Testis (tissue), 3 donors: ENCODE measurements around the gene SLC7A14. TPM values are rescaled to one million over a fixed set of nuclear protein-coding genes. Genes with fewer than 3 reads are reported as not detected.

ENCODE experiments used
- DNase-seq: peaks from one replicate; pipeline ENCODE4 v3.0.0-alpha.2; 2019
- H3K27ac ChIP-seq, 2 donors: fragments of 200-600 bp; sonication (generic); one replicate each; pipeline ENCODE4 v1.5.1; 2019
- H3K27me3 ChIP-seq: fragments of 200-600 bp; sonication (generic); one replicate; pipeline ENCODE4 v1.5.1; 2019
- H3K36me3 ChIP-seq: fragments of 200-600 bp; sonication (generic); one replicate; pipeline ENCODE4 v1.5.1; 2017; ENCODE audit warnings: low read depth; ENCODE audit errors: missing control alignments
- H3K4me1 ChIP-seq: fragments of 200-600 bp; sonication (generic); one replicate; pipeline ENCODE4 v1.5.1; 2019
- H3K4me3 ChIP-seq, 2 donors: fragments of 200-600 bp; sonication (generic); one replicate each; pipeline ENCODE4 v1.5.1; 2017 to 2019
- H3K9me3 ChIP-seq: fragments of 200-600 bp; sonication (generic); one replicate; pipeline ENCODE4 v1.5.1; 2017
- POLR2A ChIP-seq: fragments of 450-650 bp; IDR thresholded peaks from one replicate; pipeline ENCODE4 v1.6.1; 2017; ENCODE audit warnings: antibody characterized with exemption, mild to moderate bottlenecking, moderate library complexity
- WGBS, 2 donors: methylation state at CpG; one replicate each; pipeline ENCODE4 v1.1.5; 2018; 5-methylcytosine and 5-hydroxymethylcytosine counted together
- intact Hi-C: fragments of 100-400 bp; cut with DNase I; formaldehyde crosslinking; loops from one replicate; pipeline ENCODE4 v1.15.1; 2023; ENCODE audit warnings: low total_unique reads
- polyA plus RNA-seq: library from polyadenylated mRNA; stranded (reverse); fragments of 350-450 nt; fragmentation: Illumina TruSeq; extraction: RNeasy Lipid Tissue Mini Kit (QIAGEN cat#74804); gene quantifications from one replicate; pipeline ENCODE4 v1.2.3, GENCODE V29; 2014; ENCODE audit warnings: low read depth, low replicate concordance; ENCODE audit not compliant: insufficient read depth
- total RNA-seq, 2 donors: library from RNA; depleted of rRNA; stranded (reverse); fragments of >200 nt; gene quantifications; one replicate each; pipeline ENCODE4 v1.2.3, GENCODE V29; 2016
- TF ChIP-seq, protein P1 (sequence below), 3 experiments: fragments of 450-650 bp in 2 of 3; fragments of 200-600 bp in 1 of 3; sonication (generic) in 1 of 3; IDR thresholded peaks; one replicate each; pipeline ENCODE4 v1.5.1; 2016 to 2019; ENCODE audit warnings: antibody characterized with exemption in 3 of 3, mild to moderate bottlenecking in 2 of 3, moderate library complexity in 1 of 3

The SLC7A14 gene
- total and polyA plus RNA-seq, 3 donors from 2014 or later = 0.15 to 0.31 (median 0.24) TPM

GRCh38 chr3:170529346-170529745 is 56.5 kb downstream of the SLC7A14 start:
- Histone ChIP-seq H3K27ac (no peak overlapping the region), H3K4me1 (no peaks in the 10 kb centered on the region), H3K27me3 (no peaks in the 10 kb centered on the region), H3K36me3 (no peaks in the 10 kb centered on the region), H3K4me3 (no peak overlapping the region), H3K9me3 (no peaks in the 10 kb centered on the region)
- TF ChIP-seq, protein P1, sequence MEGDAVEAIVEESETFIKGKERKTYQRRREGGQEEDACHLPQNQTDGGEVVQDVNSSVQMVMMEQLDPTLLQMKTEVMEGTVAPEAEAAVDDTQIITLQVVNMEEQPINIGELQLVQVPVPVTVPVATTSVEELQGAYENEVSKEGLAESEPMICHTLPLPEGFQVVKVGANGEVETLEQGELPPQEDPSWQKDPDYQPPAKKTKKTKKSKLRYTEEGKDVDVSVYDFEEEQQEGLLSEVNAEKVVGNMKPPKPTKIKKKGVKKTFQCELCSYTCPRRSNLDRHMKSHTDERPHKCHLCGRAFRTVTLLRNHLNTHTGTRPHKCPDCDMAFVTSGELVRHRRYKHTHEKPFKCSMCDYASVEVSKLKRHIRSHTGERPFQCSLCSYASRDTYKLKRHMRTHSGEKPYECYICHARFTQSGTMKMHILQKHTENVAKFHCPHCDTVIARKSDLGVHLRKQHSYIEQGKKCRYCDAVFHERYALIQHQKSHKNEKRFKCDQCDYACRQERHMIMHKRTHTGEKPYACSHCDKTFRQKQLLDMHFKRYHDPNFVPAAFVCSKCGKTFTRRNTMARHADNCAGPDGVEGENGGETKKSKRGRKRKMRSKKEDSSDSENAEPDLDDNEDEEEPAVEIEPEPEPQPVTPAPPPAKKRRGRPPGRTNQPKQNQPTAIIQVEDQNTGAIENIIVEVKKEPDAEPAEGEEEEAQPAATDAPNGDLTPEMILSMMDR (IDR thresholded peaks at IDR 0.05) = no peak
- TF ChIP-seq POLR2A = no peak
- intact Hi-C loops = no loop called here
- WGBS, 2 donors = 67 to 70% methylated on average over 2 of the region's 2 CpGs
- DNase-seq = no peak

DNA sequence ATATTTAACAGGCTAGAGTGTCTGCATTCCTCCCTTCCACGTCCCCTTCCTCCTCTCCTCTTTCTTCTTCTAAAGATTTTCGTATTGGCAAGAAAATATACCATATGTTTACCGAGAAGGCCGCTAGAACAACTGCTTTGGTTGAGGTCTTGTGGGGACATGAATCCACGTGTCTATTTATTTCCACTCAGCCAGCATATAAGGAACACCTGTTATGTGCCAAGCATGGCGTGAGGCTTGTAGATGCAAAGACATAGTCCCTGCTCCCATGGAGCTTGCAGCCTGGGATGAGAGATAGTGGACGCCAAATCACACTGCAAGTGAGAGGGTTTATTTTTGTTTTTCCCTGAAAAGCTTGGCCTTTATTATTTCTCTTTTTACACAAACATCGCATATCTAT is 57.1 kb downstream of the SLC7A14 start:
- intact Hi-C loops = no loop called here
- Histone ChIP-seq H3K27me3 (no peaks in the 10 kb centered on the region), H3K4me3 (no peak overlapping the region), H3K27ac (no peak overlapping the region), H3K36me3 (no peaks in the 10 kb centered on the region), H3K9me3 (no peaks in the 10 kb centered on the region), H3K4me1 (no peaks in the 10 kb centered on the region)
- TF ChIP-seq, protein P1 (IDR thresholded peaks at IDR 0.05) = no peak
- TF ChIP-seq POLR2A = no peak
- 75 to 89% methylated on average over 8 of the region's 8 CpGs for WGBS, 2 donors
- no peak for DNase-seq

- Histone ChIP-seq H3K27ac (no peak overlapping the region), H3K4me3 (no peak overlapping the region), H3K4me1 (no peaks in the 10 kb centered on the region), H3K27me3 (no peaks in the 10 kb centered on the region), H3K36me3 (no peaks in the 10 kb centered on the region), H3K9me3 (no peaks in the 10 kb centered on the region)
- TF ChIP-seq POLR2A = no peak
- TF ChIP-seq, protein P1 (IDR thresholded peaks at IDR 0.05) = no peak
- DNase-seq = no peak
- intact Hi-C loops = no loop called here
These were observed 61.8 kb downstream of the SLC7A14 start for GRCh38 chr3:170524073-170524472.

DNA sequence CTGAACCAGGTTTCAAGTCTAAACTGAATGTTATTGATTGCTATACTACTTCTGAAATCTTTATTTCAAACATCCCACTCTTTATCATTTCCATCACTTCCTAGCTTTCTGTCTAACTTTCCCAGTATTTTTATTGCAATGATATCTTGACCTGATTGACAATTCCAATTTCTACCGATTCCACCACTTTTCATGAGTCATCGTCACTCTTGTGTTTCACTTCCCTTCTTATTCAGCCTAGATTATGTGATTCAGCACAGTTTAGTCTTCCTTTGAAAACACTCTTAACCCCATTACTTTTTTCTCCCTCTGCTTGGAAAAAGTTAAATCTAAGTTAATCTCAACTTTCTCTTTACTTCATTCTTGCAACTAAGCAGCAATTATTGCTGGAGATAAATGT is 62.6 kb downstream of the SLC7A14 start:
- intact Hi-C loops = no loop called here
- WGBS, 2 donors = 64 to 91% methylated on average over 2 of the region's 2 CpGs
- no peaks in the 10 kb centered on the region for H3K9me3 ChIP-seq
- no peak for DNase-seq
- no peaks in the 10 kb centered on the region for H3K27me3 ChIP-seq
- no peaks in the 10 kb centered on the region for H3K4me1 ChIP-seq
- no peak for TF ChIP-seq POLR2A
- TF ChIP-seq, protein P1 (IDR thresholded peaks at IDR 0.05) = no peak
- no peaks in the 10 kb centered on the region for H3K36me3 ChIP-seq
- H3K4me3 ChIP-seq = no peak overlapping the region
- H3K27ac ChIP-seq = no peak overlapping the region

DNA sequence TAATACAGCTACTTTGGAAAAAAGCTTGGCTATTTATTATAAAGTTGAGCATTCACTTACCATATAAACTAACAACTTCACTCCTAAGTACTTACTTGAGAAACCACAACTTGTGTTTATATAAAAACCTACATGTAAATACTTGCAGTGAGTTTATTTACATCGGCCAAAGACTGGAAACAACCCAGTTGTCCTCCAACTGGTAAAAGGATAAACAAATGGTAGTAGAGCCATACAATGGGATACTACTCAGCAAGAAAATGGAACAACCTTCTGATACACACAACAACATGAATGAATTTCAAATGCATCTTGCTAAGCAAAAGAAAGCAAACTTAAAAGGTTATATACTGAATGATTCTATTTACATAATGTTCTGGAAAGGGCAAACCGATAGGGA is 63.7 kb downstream of the SLC7A14 start:
- TF ChIP-seq POLR2A = no peak
- TF ChIP-seq, protein P1 (IDR thresholded peaks at IDR 0.05) = no peak
- Histone ChIP-seq H3K36me3 (no peaks in the 10 kb centered on the region), H3K27ac (no peak overlapping the region), H3K27me3 (no peaks in the 10 kb centered on the region), H3K9me3 (no peaks in the 10 kb centered on the region), H3K4me1 (no peaks in the 10 kb centered on the region), H3K4me3 (no peak overlapping the region)
- WGBS, 2 donors = 76 to 86% methylated on average over 2 of the region's 2 CpGs
- intact Hi-C loops = no loop called here
- no peak for DNase-seq
